HL-60/S4 treated with phorbol 12-myristate 13-acetate at 8.2 ng/mL for 4 days and 3 days (cell line): ENCODE data around the gene DPT.

Source experiments
- in situ Hi-C: fragments of 300-500 bp; cut with MboI; formaldehyde crosslinking; loops from 2 replicates; pipeline ENCODE4 v1.15.0; 2022; ENCODE audit warnings: low sequenced_read_pairs

DPT gene

GRCh38 chr1:168706391-168706992, 22.5 kb downstream of the DPT start:
- in situ Hi-C loops, result no loop called here

GRCh38 chr1:168700575-168701268, 28.3 kb downstream of the DPT start:
- in situ Hi-C loops, result no loop called here

GRCh38 chr1:168698453-168698852, 30.6 kb downstream of the DPT start:
- in situ Hi-C loops, result no loop called here

GRCh38 chr1:168697356-168698126, 31.5 kb downstream of the DPT start:
- in situ Hi-C loops, result no loop called here

GRCh38 chr1:168696125-168696760, 32.8 kb downstream of the DPT start:
- in situ Hi-C loops, result no loop called here

- in situ Hi-C loops, result no loop called here
Observed at GRCh38 chr1:168693872-168694238, 35.2 kb downstream of the DPT start.

- in situ Hi-C loops, result no loop called here
Observed at GRCh38 chr1:168693197-168693871, 35.7 kb downstream of the DPT start.

GRCh38 chr1:168692472-168692871, 36.5 kb downstream of the DPT start:
- in situ Hi-C loops, result no loop called here

GRCh38 chr1:168691541-168691940, 37.5 kb downstream of the DPT start:
- in situ Hi-C loops, result no loop called here

GRCh38 chr1:168689726-168690602, 39.0 kb downstream of the DPT start:
- in situ Hi-C loops, result no loop called here

GRCh38 chr1:168689327-168689657, 39.7 kb downstream of the DPT start:
- in situ Hi-C loops, result no loop called here

GRCh38 chr1:168688644-168689326, 40.2 kb downstream of the DPT start:
- in situ Hi-C loops, result no loop called here

GRCh38 chr1:168687816-168688215, 41.2 kb downstream of the DPT start:
- in situ Hi-C loops, result no loop called here

- in situ Hi-C loops, result no loop called here
Observed at GRCh38 chr1:168686666-168687065, 42.3 kb downstream of the DPT start.

GRCh38 chr1:168683871-168684270, 45.1 kb downstream of the DPT start:
- in situ Hi-C loops, result no loop called here

- in situ Hi-C loops, result no loop called here
Observed at GRCh38 chr1:168676861-168677260, 52.1 kb downstream of the DPT start.

GRCh38 chr1:168676029-168676812, 52.8 kb downstream of the DPT start:
- in situ Hi-C loops, result no loop called here

GRCh38 chr1:168673974-168674683, 54.9 kb downstream of the DPT start:
- in situ Hi-C loops, result no loop called here
